ENCODE data around the gene OGDH.
"Not testable (repeated sequence)": the region's sequence is repeated elsewhere in the genome, so short reads cannot be mapped to it uniquely, and the experiment has no call there.

Gene OGDH

DNA sequence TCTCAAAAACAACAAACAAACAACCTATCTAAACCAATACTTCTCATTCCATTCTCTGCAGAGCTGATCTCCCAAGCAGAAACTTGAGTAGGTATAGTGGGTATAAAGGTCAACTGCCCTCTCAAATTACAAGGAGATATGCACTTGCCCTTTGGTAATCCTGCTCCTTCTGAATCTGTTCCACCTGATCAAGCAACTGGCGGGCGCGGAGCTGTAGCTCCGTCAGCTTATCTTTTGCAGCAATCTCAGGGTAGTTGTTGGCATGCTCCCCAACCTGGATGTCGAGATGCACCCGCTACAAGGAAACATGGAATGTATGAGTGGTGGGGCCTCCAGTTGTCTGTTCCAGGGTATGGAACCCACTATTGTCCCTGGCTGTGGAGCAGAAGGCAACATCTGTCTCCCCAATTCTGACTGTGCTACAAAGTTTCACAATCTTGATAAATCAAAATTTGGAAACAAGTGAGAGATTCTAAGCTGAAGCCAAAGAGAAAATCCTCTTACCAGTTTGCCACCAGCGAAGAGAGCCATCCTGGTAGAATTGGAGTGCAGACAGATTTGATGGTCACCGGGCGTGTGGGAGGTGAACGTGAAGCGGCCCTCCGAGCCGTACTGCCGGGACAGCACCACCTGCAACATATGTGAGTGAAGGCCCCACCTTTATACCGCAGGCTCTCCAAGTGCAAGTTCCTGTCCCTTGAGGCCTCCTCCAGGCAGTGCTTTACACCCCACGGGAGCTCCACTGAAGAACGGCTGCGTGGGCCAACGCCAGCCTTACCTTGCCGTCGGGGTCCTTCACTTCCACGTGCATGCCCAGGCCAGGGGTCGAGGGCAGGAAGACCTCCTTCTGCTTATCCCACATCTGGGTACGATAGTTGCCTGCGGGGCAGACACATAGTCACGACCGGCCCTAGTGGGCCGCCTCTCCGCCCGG lies 25.2 kb upstream of the OGDH start:
- no peak for DNase-seq

DNA sequence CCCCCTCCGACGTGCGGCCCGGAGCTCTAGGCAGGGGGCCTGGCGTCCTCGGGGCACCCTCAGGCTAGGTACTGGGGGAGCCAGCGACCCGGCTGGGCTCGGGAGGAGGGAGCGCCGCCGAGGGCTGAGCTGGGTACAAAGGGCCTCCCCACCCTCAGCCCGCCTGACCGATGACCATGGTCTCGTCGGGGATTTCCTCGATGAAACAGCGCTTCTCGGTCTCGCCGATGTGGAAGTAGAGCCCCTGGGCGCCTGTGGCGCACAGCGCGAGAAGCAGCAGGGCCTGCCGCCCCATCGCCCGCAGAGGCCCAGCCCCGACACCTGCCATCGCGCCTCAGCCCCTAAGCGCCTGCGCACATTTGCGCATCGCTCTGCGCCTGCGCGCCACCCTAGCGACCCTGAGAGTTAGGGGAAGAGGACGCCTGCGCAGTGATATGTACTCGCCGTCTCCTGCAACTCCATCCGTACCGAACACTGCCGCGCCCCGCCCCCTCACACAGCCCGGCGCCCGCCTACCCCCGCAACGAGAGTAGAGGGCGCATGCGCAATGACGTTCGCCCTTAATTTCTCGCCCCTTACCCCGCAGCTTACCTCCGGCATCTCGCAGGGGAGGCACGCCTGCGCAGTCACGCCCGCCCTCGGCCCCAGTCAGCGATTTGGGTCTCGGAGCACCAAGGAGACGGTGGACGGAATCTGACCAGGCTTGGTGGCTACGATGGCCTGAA lies 24.4 kb upstream of the OGDH start, which contains the start of gene TMED4:
TSS of gene TMED4 (minus strand) at position 353 of the 725 bp plus-strand sequence. CDS start at position 328, 25 bp downstream.
- peak; percentile 98 for DNase-seq

- no peak for DNase-seq
Measured at GRCh38 chr7:44583146-44583865, 23.1 kb upstream of the OGDH start.

DNA sequence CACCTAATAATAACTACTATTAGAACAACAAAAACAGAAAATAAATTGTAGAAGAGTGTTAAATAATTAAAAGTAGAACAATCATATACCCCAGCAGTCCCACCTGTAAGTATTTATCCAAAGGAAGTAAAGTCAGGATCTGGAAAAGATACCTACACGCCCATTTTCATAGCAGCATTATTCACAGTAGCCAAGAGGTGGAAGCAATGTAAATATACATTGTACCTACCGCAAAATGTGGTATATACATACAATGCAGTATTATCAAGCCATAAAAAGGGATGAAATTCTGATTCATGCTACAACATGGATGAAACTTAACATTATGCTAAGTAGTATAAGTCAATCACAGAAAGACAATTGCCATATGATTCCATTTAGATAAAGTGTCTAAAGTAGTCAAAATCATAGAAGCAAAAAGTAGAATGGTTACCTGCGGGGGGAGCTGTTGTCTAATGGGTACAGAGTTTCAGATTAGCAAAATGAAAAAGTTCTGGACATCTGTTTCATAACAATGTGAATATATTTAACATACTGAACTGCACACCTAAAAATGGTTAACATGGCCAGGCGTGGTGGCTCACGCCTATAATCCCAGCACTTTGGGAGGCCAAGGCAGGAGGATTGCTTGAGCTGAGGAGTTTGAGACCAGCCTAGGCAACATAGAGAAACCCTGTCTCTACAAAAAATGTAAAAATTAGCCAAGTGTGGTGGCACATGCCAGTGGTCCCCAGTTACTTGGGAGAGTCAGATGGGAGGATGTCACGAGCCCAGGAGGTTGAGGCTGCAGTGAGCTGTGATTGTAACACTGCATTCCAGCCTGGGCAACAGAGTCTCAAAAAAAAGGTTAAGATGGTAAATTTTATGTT lies 18.4 kb upstream of the OGDH start:
- peak; percentile 33 for DNase-seq

DNA sequence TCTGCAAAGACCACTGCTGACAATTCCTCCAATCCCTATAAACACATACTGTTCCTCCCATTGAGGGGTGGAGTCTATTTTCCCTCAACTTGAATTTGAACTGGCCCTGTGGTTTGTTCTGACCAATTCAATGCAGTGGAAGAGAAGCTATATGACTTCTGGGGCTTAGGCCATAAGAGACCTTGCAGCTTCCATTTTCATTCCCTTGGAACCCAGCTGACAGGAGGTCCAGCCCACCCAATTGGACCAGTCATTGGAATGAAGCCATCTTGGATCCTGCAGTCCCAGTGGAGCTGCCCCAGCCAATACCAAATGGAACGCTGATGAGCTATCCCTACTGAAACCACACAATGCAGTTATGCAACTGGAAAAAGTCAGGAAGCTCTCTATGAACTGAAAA lies 15.5 kb upstream of the OGDH start:
- DNase-seq: no peak

- DNase-seq: peak; percentile 9
Measured at GRCh38 chr7:44595934-44596635, 10.3 kb upstream of the OGDH start.

DNA sequence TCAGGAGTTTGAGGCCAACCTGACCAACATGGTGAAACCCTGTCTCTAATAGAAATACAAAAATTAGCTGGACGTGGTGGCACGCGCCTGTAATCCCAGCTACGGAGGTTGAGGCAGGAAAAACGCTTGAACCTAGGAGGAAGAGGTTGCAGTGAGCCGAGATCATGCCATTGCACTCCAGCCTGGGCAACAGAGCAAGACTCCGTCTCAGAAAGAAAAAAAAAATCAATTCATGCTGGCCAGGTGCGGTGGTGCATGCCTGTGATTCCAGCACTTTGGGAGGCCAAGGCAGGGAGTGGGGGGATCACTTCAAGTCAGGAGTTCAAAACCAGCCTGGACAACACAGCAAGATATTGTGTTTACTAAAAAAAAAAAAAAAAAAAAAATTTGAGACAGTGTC lies 9.2 kb upstream of the OGDH start:
- DNase-seq: not testable (repeated sequence)

- DNase-seq: no peak
Measured at GRCh38 chr7:44599222-44599621, 7.2 kb upstream of the OGDH start.

DNA sequence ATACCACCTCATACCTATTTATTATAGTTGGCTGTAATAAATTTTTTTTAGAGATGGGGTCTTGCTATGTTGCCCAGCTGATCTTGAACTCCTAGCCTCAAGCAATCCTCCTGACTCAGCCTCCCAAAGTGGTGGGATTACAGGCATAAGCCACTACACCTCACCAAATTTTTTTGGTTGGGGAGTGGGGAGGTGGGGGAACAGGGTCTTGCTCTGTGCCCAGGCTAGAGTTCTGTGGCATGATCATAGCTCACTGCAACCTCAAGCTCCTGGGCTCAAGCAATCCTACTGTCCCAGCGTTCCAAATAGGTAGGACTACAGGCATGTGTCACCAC lies 3.9 kb upstream of the OGDH start:
- no peak for DNase-seq

GRCh38 chr7:44603193-44603592 lies 3.2 kb upstream of the OGDH start:
- DNase-seq: no peak

GRCh38 chr7:44604941-44605340 lies 1.5 kb upstream of the OGDH start:
- DNase-seq: no peak

- no peak for DNase-seq
Measured at GRCh38 chr7:44607141-44608068, 978 bp downstream of the OGDH start.

- DNase-seq: no peak
Measured at GRCh38 chr7:44608916-44609648, 2.7 kb downstream of the OGDH start.

DNA sequence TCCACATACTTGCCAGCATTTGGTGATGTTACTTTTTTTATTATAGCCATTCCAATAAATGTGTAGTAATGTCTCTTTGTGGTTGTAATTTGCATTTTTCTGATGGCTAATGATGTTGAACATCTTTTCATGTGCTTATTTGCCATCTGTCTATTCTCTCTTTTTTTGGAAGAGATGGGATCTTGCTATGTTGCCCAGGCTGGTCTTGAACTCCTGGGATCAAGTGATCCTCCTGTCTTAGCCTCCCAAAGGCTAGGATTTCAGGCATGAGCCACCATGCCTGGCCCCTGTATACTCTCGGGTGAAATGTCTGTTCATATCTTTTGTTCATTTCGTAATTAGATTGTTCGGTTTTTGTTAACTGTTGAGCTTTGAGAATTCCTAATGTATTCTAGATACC lies 3.4 kb downstream of the OGDH start:
- DNase-seq: no peak

DNA sequence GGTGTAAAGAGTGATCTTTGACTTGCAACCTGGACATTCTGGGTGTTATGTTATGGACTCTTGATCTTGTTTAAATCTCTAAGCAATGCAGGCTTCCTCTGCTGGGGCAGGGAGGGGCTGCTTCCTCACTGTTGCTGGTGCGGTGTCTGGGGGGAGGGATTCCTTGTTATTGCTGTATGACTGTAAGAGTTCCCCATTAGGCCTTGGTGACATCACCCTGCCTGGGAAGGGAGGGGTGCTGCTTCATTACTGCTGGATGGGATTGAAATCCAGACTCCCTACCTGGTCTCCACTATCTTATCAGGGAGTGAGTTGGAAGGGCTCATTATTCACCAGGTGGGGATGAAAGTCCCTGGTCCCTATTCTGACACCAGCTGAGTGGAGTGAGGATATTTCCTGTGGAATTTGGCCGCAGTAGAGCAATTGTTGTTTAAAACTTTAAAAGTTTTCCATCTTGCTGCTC lies 8.8 kb downstream of the OGDH start:
- DNase-seq: no peak

GRCh38 chr7:44615793-44616192 lies 9.4 kb downstream of the OGDH start:
- DNase-seq: no peak

- DNase-seq: no peak
Measured at GRCh38 chr7:44616545-44616944, 10.1 kb downstream of the OGDH start.

DNA sequence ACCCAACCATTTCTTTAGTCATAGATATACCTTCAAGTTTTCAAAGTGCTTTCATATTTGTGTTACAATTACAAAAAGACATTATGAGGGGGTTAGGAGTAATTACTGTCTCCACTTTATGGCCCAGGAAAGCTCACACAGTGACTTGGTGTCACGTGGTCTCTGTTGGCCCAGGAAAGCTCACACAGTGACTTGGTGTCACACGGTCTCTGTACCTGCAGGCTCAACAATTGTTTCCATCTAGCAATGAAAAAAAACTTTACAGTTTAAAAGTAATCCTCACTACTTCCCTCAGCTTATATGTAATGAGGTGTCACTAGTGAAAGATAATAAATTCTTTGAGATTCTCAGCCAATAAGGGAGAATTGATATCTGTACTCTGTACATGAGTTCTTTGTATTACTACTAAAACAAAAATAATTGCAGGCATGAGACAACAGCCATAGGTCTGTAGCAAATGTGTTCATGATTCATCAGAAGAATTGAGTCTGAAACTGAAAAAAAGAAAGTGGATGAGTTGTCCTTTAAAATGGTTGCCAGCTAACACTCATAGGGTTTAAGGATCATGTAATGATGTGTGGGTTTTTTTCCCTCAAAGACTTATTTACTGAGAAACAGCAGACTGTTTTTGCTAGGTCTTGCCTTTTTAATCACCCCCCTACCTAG lies 10.9 kb downstream of the OGDH start:
- DNase-seq: no peak

- no peak for DNase-seq
Measured at GRCh38 chr7:44618045-44618444, 11.6 kb downstream of the OGDH start.
